NB4 (cell line): ENCODE measurements around the gene MDM2.

ENCODE experiments used
- DNase-seq: peaks from one replicate; pipeline ENCODE4 v3.0.0; 2010; ENCODE audit warnings: low read depth
- H3K4me3 ChIP-seq: one replicate; pipeline ENCODE4 v1.5.1; 2011; ENCODE audit warnings: mild to moderate bottlenecking, low read depth, low read length, moderate library complexity
- CTCF ChIP-seq: IDR thresholded peaks from one replicate; pipeline ENCODE4 v1.5.1; 2012; ENCODE audit warnings: low read depth, low read length
- MAX ChIP-seq: IDR thresholded peaks from 2 replicates; pipeline ENCODE4 v1.6.1; 2011; ENCODE audit warnings: low read depth, low read length
- MYC ChIP-seq: IDR thresholded peaks from 2 replicates; pipeline ENCODE4 v1.6.1; 2011; ENCODE audit warnings: low read depth, low read length
- POLR2A ChIP-seq: IDR thresholded peaks from 2 replicates; pipeline ENCODE4 v1.6.1; 2011; ENCODE audit warnings: mild to moderate bottlenecking; ENCODE audit not compliant: insufficient read length; ENCODE audit errors: extremely low read depth

The MDM2 gene

GRCh38 chr12:68841717-68842116 is 33.7 kb downstream of the MDM2 start:
- no peak for TF ChIP-seq CTCF
- TF ChIP-seq POLR2A: no peak
- no peak for TF ChIP-seq MYC
- no peak for TF ChIP-seq MAX

GRCh38 chr12:68842123-68842522 is 34.1 kb downstream of the MDM2 start:
- H3K4me3 ChIP-seq: no peak overlapping the region
- no peak for DNase-seq
- TF ChIP-seq MAX (no peak), CTCF (no peak), MYC (no peak), POLR2A (no peak)

More at GRCh38 chr12:68841717-68842116, 33.7 kb downstream of the MDM2 start:
- H3K4me3 ChIP-seq: no peak overlapping the region
- no peak for DNase-seq

GRCh38 chr12:68842784-68843567 is 35.0 kb downstream of the MDM2 start:
- DNase-seq: no peak
- no peak for TF ChIP-seq CTCF
- TF ChIP-seq POLR2A: no peak
- no peak for TF ChIP-seq MAX
- TF ChIP-seq MYC: no peak
- H3K4me3 ChIP-seq: no peak overlapping the region

GRCh38 chr12:68844318-68844745 is 36.4 kb downstream of the MDM2 start:
- no peak for TF ChIP-seq CTCF
- no peak for TF ChIP-seq POLR2A
- TF ChIP-seq MAX: no peak
- no peak for TF ChIP-seq MYC
- no peak overlapping the region for H3K4me3 ChIP-seq
- DNase-seq: no peak

GRCh38 chr12:68844788-68845695 is 37.1 kb downstream of the MDM2 start:
- H3K4me3 ChIP-seq: no peak overlapping the region
- TF ChIP-seq MAX (no peak), POLR2A (no peak), MYC (no peak), CTCF (no peak)
- DNase-seq: no peak
